GM18526 (cell line): ENCODE measurements around the gene NHERF1.

Source experiments
- POLR2A ChIP-seq: IDR thresholded peaks from 3 replicates; pipeline ENCODE4 v1.6.1; 2011; ENCODE audit not compliant: insufficient read length; ENCODE audit errors: extremely low read depth

The NHERF1 gene

DNA sequence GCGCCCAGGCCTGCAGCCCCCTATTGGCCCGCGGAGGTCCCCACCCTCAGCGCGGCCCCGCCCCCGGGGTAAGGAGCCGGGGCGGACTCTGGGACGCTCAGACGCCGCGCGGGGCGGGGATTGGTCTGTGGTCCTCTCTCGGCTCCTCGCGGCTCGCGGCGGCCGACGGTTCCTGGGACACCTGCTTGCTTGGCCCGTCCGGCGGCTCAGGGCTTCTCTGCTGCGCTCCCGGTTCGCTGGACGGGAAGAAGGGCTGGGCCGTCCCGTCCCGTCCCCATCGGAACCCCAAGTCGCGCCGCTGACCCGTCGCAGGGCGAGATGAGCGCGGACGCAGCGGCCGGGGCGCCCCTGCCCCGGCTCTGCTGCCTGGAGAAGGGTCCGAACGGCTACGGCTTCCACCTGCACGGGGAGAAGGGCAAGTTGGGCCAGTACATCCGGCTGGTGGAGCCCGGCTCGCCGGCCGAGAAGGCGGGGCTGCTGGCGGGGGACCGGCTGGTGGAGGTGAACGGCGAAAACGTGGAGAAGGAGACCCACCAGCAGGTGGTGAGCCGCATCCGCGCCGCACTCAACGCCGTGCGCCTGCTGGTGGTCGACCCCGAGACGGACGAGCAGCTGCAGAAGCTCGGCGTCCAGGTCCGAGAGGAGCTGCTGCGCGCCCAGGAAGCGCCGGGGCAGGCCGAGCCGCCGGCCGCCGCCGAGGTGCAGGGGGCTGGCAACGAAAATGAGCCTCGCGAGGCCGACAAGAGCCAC lies at the start of gene NHERF1:
Gene NHERF1, plus strand, starts transcription at position 100 of the 750 bp plus-strand sequence. Its CDS starts 219 bp downstream, at position 319.
- peak; percentile 99 for TF ChIP-seq POLR2A

DNA sequence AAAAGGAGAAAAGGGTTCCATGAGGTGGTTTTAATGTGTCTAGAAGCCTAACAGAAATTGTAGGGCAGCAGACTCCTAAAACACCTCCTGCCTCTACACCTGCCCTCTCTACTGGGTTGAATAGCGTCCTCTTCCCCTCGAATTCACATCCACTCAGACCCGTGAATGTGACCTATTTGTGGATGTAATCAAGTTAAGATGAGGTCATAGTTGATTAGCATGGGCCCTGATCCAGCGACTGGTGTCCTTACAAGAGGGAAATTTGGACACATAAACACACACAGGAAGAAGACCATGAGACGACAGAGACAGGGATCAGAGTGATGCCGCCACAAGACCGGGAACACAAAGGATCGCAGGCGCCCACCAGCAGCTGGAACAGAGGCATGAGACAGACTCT lies 49.2 kb upstream of the NHERF1 start:
- TF ChIP-seq POLR2A, result no peak

DNA sequence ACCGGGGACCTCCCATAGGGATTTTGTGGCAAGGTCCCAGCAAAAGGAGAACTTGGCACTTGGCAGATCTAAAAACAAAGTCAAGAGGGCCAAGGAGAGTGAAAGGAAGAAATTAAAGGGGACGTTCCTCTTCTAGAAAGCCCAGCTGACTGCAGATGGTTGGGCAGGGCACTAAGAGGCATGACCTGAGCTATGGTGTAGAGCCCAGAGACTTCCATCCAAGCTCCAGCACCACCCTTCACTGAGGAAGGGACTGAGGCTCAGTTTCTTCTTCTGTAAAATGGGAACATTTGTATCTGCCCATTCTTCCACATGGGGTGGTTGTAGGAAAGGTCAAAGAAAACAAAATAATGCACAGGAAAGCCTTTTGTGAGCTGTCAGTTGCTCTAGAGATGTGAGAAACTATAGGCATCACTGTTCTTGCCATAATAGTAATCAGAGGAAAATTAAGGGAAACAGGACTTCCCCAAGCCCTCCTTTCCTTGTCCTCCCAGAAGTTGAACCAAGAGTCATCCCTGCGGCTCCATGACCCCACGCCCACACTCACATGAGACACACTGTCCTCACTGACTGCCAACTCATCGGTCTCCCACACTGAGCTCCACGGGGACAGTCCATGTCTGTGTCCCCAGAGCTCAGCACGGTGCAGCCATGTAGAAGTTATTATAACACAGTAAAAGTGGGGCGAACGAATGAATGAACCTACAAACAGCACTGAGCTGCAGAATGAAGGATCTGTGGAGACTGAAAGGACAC lies 46.1 kb upstream of the NHERF1 start:
- no peak for TF ChIP-seq POLR2A

DNA sequence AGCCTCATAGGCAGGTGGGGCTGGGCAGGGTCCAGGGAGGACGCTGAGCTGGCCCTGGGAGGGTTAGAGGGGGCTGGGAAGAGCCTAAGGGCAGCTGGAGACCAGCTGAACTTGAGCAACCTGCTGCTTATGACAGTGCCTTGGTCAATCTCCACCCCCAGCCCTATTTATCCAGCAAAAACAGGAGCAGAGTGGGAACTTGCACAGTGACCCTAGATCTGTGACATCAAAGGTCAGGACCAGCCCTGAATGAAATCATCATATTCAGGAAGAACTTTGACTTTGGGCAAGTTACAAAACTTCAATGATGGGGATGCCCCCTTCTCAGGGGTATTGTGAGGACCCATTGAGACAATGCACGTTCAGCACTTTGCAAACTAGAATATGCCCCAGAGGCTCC lies 45.1 kb upstream of the NHERF1 start:
- no peak for TF ChIP-seq POLR2A

DNA sequence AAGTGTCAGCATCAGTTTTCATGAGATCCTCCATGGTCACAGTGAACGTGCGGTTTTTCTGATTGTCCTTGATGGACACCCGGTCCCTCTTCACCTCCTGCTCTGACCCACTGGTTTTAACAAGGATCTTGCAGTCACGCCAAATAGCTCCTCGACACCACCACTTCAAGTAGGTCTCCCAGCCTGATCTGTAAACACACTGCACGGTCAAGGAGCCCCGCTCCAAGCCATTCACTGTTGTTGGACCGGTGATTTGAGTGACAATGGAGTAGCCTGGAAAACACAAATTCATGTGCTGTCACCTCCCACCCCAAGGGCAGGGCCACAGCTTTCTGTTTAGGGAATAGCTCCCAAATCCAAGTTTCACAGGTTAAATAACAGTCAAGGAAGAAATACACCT lies 43.9 kb upstream of the NHERF1 start:
- TF ChIP-seq POLR2A, result no peak

DNA sequence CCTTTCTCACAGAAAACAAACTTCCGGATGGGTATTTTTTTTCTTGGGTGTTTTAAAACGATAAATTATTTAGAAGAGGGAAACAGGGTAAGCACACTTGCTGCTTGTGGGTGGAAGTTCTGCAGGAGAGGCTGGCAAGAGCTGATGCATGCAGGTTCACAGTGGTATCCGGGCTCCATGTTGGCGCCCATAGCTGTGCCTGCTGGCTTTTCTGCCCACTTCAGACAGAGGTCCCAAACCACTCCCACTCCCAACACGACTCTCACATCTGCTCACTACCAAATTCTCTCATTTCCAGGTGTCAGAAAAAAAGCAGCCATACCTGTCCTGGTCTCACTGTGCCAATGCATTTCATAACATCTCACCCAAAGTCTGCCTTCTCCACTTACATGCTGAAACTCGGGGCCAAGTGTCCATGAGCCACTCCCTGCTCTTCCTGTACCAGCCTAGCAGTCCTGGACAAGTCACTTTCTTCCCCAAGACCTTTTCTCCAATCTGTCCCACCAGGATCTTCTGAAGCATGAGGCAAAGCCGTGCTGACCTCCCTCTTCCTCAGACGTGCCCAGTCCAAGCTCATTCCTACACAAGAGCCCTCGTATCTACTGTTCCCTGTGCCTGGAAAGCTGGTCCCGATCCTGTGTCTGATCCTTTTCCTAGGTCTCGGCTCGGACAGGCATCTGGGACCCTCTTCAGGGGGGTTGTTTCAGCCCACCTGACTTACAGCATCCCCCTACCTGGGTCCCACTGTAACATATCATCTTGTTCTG lies 37.2 kb upstream of the NHERF1 start:
- TF ChIP-seq POLR2A, result no peak

DNA sequence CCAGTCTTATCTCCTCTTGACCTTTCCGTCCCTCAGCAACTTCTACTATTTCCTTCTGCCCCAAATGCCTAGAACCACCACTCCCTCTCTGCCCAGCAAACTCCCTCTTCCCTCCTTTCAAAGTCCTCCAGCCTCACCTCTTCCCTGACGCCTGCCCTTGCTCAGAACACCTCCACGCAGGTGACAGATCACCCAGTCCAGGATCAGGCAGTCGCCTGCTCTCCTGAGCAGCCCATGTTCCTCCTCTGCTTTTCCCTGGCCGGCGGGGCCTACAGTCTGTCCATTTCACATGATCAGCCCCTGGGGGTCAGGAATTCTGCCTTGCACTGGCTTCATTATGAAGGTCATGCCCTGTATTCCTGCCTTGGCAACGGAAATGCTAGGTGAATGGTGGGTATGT lies 36.1 kb upstream of the NHERF1 start:
- no peak for TF ChIP-seq POLR2A

DNA sequence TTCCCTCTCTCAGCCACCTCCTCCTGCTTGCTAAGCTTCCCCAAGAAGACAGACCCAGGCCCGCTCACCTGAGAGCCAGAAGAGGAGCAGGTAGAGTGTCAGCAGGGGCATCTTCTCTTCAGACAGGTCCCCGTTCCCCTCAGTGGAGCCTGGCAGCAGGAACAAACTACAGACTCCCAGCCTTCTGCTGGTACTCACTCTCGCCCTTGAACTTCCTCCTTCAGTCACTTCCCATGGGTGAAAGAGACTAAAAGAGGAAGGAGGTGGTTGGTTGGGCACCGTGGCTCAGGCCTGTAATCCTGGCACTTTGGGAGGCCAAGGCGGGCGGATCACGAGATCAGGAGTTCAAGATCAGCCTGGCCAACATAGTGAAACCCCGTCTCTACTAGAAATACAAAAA lies 35.7 kb upstream of the NHERF1 start, which contains the start of gene CD300LF:
Gene CD300LF, minus strand, starts transcription at position 168 of the 400 bp plus-strand sequence. Its CDS starts 57 bp downstream, at position 111.
- TF ChIP-seq POLR2A, result no peak

DNA sequence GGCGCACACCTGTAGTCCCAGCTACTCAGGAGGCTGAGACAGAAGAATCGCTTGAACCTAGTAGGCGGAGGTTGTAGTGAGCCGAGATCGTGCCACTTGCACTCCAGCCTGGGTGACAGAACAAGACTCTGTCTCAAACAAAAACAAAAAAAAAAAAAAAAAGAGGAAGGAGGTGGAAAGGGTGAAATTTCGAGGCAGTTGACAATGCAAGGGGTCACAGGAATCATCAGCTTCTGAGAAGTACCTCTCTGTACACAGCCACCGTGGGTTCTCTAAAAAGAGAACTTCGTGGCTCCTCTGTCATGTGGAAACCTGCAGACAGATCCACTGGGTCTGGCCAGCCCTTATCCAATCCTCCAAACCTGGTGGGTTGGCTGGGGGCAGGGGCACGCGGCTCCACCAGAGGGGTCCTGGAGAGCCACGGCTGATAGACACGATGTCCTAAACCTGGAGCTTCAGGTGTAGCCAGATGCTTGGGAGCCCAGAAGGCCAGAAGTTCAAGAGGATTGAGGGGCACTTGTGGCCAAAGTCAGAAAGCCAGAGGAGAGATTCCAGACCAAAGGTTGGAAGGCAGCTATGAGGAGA lies 35.2 kb upstream of the NHERF1 start:
- TF ChIP-seq POLR2A, result no peak

DNA sequence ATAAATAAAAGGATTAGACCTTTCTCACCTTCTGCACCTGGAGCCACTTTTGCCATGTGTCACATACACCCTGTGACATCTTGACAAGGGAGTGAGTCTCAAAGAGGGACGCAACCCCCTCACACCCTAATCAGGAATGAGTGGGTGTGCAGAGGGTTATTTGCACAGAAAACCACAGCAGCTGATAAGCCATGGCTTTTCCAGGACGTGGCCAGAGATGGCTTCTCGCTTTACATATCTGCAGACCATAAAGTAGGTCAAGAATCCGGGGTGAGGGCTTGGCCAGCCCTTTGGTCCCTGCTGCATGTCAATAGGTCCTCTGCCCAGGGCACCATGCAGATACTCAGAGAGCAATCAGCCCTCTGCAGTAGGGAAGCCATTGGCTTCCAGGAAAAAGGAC lies 33.3 kb upstream of the NHERF1 start:
- no peak for TF ChIP-seq POLR2A

DNA sequence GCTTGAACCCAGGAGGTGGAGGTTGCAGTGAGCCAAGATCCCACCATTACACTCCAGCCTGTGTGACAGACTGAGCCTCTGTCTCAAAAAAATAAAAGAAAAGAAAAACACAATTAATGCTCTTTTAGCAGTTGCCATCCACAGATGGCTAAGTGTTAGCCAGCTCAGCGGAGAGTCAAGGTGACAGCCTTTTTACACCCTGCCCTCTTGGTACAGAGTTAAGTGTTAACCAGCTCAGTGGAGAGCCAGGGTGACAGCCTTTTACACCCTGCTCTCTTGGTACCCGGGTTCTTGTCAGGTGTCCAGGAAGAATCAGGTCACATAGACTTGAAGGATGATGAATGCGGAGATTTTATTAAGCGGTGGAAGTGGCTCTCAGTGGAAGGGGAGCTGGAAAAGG lies 27.9 kb upstream of the NHERF1 start:
- no peak for TF ChIP-seq POLR2A

DNA sequence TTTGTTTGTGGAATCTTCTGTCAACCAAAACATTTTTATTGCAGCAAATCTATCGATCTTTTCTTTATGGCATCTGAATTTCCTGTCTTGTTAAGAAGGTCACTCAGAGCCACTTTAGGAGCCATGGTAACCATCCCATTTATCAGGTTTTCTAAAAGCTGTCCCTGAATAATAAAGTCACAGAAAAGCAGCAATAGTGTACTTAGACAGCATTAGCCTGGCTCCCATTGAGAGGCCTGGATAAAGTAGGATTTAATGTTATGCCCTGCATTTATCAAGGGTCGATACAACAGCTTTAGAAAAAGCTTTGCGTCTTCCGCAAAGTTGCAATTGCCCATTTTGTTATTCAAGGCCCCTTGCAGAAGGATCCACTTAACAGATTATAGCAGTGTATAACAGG lies 25.6 kb upstream of the NHERF1 start:
- no peak for TF ChIP-seq POLR2A

DNA sequence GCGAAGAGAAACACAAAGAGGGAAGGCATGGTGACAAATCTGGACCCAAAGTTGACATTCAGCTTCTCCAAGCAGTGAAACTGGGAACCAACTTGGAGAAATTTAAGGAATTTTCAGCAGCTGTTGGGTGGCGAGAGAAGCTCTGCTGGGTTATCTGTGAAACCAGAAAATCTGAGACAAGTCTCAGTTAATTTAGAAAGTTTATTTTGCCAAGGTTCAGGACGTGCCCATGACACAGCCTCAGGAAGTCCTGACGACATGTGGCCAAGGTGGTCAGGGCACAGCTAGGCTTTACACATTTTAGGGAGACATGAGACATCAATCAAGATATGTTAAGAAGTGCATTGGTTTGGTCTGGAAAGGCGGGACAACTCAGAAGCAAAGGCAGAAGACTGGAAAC lies 24.5 kb upstream of the NHERF1 start:
- TF ChIP-seq POLR2A, result no peak

DNA sequence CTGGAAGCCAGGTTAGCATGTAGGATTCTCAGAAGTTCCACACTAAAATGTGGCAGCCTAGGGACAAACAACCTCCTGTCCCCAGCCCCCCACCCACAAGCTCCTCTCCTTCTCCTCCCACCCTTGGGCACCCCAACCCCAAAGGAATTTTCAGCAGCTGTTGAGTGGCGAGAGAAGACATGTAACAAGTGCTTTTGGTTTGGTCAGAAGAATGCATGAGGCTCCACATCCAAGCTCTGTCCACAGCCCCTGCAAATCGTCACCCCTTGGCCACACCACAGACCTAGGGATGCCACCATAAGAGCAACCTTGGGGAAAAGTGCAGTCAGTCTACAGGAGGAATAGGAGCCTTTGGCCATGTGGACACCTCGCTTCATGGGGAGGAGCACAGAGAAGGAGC lies 23.3 kb upstream of the NHERF1 start:
- no peak for TF ChIP-seq POLR2A

DNA sequence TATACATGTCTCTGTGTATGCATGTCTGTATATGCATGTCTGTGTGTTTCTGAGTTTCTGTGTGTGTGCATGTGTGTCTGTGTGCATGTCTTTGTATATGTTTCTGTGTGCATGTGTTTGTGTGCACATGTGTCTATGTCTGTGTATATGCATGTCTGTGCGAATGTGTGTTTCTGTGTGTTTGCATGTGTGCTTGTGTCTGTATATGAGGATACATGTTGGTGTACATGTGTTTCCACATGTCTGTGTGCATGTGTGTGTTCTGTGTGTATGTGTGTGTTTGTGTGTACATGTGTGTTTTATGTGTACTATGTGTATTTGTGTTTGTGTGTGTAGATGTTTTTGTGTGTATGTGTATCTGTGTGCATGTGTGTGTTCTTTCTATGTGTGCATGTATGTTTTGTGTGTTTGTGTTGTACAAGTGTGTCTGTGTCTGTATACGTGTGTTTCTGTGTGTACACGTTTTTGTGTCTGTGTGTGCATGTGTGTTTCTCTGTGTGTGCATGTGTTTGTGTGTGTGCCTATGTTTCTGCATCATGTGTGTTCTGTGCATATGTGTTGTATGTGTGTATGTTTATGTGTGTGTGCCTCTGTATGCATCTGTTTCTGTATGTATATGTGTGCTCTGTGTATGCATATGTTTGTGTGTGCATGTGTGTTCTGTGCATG lies 20.3 kb upstream of the NHERF1 start:
- TF ChIP-seq POLR2A, result no peak

DNA sequence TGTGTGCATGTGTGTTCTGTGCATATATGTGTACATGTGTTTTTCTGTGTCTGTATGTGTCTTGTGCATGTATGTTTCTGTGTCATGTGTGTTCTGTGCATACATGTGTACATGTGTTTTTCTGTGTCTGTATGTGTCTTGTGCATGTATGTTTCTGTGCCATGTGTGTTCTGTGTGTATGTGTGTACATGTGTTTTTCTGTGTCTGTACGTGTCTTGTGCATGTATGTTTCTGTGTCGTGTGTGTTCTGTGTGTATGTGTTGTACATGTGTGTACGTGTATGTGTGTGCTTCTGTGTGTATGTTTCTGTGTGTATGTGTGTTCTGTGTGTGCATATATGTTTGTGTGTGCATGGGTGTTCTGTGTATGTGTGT lies 19.7 kb upstream of the NHERF1 start:
- no peak for TF ChIP-seq POLR2A

DNA sequence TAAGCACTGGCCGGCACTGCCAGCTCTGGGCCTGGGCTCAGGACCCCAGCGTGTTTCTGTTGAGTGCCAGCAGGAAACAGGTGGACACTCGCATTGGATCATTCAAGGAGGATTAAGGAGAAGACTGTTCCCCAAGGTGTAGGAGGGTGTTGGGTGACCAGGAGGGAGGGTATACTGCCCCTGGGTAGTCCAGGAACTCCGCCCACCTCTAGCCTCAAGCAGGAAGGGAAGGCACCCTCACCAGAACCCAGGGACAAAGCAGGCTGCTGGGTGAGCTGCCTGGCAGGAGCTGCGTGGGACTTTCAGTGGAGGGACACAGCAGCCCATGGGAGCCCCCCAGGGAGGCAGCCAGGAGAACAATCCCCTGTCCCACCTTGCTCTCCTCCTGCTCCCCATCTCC lies 19.1 kb upstream of the NHERF1 start:
- TF ChIP-seq POLR2A, result no peak
